HL-60 (cell line): ENCODE data around the gene ASAP3.

Source experiments
- DNase-seq, 2 experiments: peaks; one replicate each; pipeline ENCODE4 v3.0.0-alpha.2; 2010 to 2020; ENCODE audit warnings: low read depth in 1 of 2, low spot score in 1 of 2
- H3K27ac ChIP-seq: fragments of 250-450 bp; sonication (Bioruptor Pico); replicated peaks from 2 replicates; pipeline ENCODE4 v1.5.1; 2020; ENCODE audit warnings: mild to moderate bottlenecking, moderate library complexity
- H3K27me3 ChIP-seq: fragments of 250-450 bp; sonication (Bioruptor Pico); 2 replicates; pipeline ENCODE4 v1.5.1; 2021; ENCODE audit warnings: mild to moderate bottlenecking, moderate library complexity; ENCODE audit not compliant: insufficient read depth, poor library complexity, severe bottlenecking
- H3K4me3 ChIP-seq: replicated peaks from 2 replicates; pipeline ENCODE4 v1.5.1; 2011; ENCODE audit warnings: mild to moderate bottlenecking, control low read depth, low read length; ENCODE audit not compliant: insufficient read depth
- CTCF ChIP-seq: IDR thresholded peaks from one replicate; pipeline ENCODE4 v1.5.1; 2011; ENCODE audit warnings: low read length, control low read depth, inconsistent platforms; ENCODE audit not compliant: insufficient read depth
- GABPA ChIP-seq: IDR thresholded peaks from 2 replicates; pipeline ENCODE4 v1.6.1; 2012; ENCODE audit warnings: low read depth
- POLR2AphosphoS5 ChIP-seq: IDR thresholded peaks from 2 replicates; pipeline ENCODE4 v1.6.1; 2012; ENCODE audit warnings: low read depth
- REST ChIP-seq: IDR thresholded peaks from 2 replicates; pipeline ENCODE4 v1.6.1; 2012; ENCODE audit warnings: low read depth; ENCODE audit not compliant: insufficient replicate concordance
- SPI1 ChIP-seq: IDR thresholded peaks from 2 replicates; pipeline ENCODE4 v1.6.1; 2012; ENCODE audit warnings: low read depth, mild to moderate bottlenecking, borderline replicate concordance

The ASAP3 gene

DNA sequence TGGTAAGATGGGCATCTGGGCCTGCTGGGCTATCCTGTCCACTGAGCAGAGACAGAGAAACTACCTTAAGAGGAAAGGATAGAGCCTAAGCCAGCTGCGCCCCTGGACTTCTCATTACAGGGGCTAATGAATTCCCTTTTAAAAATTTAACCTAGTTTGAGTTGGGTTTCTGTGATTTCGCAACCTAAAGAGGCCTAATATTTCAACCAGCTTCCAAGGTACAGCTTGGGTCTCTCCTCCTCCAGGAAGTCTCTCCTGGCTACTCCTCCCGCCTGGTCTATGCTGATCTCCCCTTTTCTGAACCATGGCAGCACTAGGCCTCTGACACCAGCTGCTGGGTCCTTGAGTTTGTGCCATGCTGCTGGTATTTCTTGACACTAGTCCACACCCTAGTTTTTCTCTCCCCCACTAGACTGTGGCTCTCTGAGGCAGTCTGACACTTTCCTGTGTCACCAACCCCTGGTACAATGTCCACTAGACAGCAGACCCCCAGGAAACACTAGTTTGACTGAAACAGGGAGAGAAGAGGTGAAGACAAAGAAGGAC, 30.5 kb downstream of the ASAP3 start:
- no peak overlapping the region for H3K4me3 ChIP-seq
- TF ChIP-seq SPI1 = no peak
- no peak for TF ChIP-seq GABPA
- no peak for TF ChIP-seq POLR2AphosphoS5
- no peak for TF ChIP-seq REST
- no peak for TF ChIP-seq CTCF
- H3K27ac ChIP-seq = no peak overlapping the region
- H3K27me3 ChIP-seq = peaks cover 14% of the 10 kb centered on the region
- no peak for DNase-seq

DNA sequence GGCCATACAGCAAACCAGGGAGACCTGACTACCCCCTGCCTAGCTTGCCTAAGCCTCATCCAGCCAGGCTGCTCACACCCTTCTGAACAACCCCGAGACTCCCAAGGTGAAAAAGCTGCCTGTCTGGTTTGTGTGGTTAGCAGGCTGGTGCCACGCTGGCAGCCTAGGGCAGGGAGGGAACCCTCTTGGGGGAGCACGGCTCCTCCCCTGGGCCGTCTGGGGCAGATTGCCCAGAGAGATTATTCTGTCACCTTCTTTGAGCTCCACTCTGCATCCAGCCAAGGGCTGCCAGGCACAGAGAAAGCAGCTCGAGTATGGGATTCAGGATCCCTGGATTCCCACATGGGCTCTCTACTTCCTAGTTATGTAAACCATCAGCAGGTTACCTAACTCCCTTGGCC, 32.0 kb downstream of the ASAP3 start:
- Histone ChIP-seq H3K27me3 (peaks cover 14% of the 10 kb centered on the region), H3K27ac (no peak overlapping the region), H3K4me3 (no peak overlapping the region)
- TF ChIP-seq CTCF = no peak
- TF ChIP-seq SPI1 = no peak
- no peak for TF ChIP-seq REST
- no peak for TF ChIP-seq GABPA
- TF ChIP-seq POLR2AphosphoS5 = no peak
- DNase-seq = peak in 1 of 2 experiments; percentile 8

- no peak overlapping the region for H3K27ac ChIP-seq
- H3K4me3 ChIP-seq = no peak overlapping the region
- TF ChIP-seq POLR2AphosphoS5 (no peak), SPI1 (no peak), GABPA (no peak), REST (no peak), CTCF (no peak)
- DNase-seq = no peak
- peaks cover 9% of the 10 kb centered on the region for H3K27me3 ChIP-seq
Observed at GRCh38 chr1:23451441-23451840, 32.5 kb downstream of the ASAP3 start.
